KBM-7 (cell line): ENCODE results near the gene CDCP1.
"Not testable (repeated sequence)": the region's sequence is repeated elsewhere in the genome, so short reads cannot be mapped to it uniquely, and the experiment has no call there.

Source experiments
- DNase-seq: peaks from one replicate; pipeline ENCODE4 v3.0.0-alpha.2; 2015
- in situ Hi-C: fragments of 300-500 bp; cut with MboI; formaldehyde crosslinking; loops from 2 replicates; pipeline ENCODE4 v1.14.3; 2020; ENCODE audit warnings: low sequenced_read_pairs, low pct_unique_long_range_greater_than_20kb, mixed read lengths

Gene CDCP1

GRCh38 chr3:45140770-45141155 is 5.4 kb downstream of the CDCP1 start:
- in situ Hi-C loops, DNase-seq: not testable (repeated sequence)

GRCh38 chr3:45140141-45140769 is 5.9 kb downstream of the CDCP1 start:
- no peak for DNase-seq
- in situ Hi-C loops = no loop called here

GRCh38 chr3:45139372-45140140 is 6.6 kb downstream of the CDCP1 start:
- no peak for DNase-seq
- in situ Hi-C loops = no loop called here

GRCh38 chr3:45137656-45138181 is 8.5 kb downstream of the CDCP1 start:
- no peak for DNase-seq
- in situ Hi-C loops = no loop called here

GRCh38 chr3:45135959-45136358 is 10.2 kb downstream of the CDCP1 start:
- DNase-seq = no peak
- in situ Hi-C loops = no loop called here

GRCh38 chr3:45134758-45135521 is 11.2 kb downstream of the CDCP1 start:
- no peak for DNase-seq
- in situ Hi-C loops = no loop called here

- in situ Hi-C loops = no loop called here
- no peak for DNase-seq
These were observed 13.5 kb downstream of the CDCP1 start for GRCh38 chr3:45132568-45133211.

GRCh38 chr3:45131201-45131600 is 15.0 kb downstream of the CDCP1 start:
- in situ Hi-C loops = no loop called here
- no peak for DNase-seq

GRCh38 chr3:45130476-45130875 is 15.7 kb downstream of the CDCP1 start:
- in situ Hi-C loops = no loop called here
- DNase-seq = no peak

- no peak for DNase-seq
- in situ Hi-C loops = no loop called here
These were observed 17.2 kb downstream of the CDCP1 start for GRCh38 chr3:45128950-45129349.

- in situ Hi-C loops = no loop called here
- DNase-seq = no peak
These were observed 18.9 kb downstream of the CDCP1 start for GRCh38 chr3:45127130-45127822.

GRCh38 chr3:45126730-45127129 is 19.4 kb downstream of the CDCP1 start:
- no peak for DNase-seq
- in situ Hi-C loops = no loop called here

- in situ Hi-C loops = no loop called here
- no peak for DNase-seq
These were observed 20.6 kb downstream of the CDCP1 start for GRCh38 chr3:45125550-45126026.

- in situ Hi-C loops = no loop called here
- DNase-seq = no peak
These were observed 21.2 kb downstream of the CDCP1 start for GRCh38 chr3:45124956-45125355.

- DNase-seq = no peak
- in situ Hi-C loops = no loop called here
These were observed 21.8 kb downstream of the CDCP1 start for GRCh38 chr3:45124352-45124751.

- in situ Hi-C loops = no loop called here
- DNase-seq = no peak
These were observed 22.5 kb downstream of the CDCP1 start for GRCh38 chr3:45123581-45124269.

- in situ Hi-C loops = no loop called here
- DNase-seq = no peak
These were observed 23.1 kb downstream of the CDCP1 start for GRCh38 chr3:45123030-45123429.
